Umbilical cord (tissue), 2 donors: ENCODE measurements around the gene KRTAP4-9. TPM values are rescaled to one million over a fixed set of nuclear protein-coding genes. Genes with fewer than 3 reads are reported as not detected.
"Not testable (repeated sequence)": the region's sequence is repeated elsewhere in the genome, so short reads cannot be mapped to it uniquely, and the experiment has no call there.

Experiments
- DNase-seq: peaks from one replicate; pipeline ENCODE4 v3.0.0-alpha.2; 2015; ENCODE audit warnings: low spot score
- total RNA-seq: library from RNA; depleted of rRNA; stranded (reverse); fragments of >200 nt; gene quantifications from one replicate; pipeline ENCODE4 v1.2.3, GENCODE V29; 2014; ENCODE audit warnings: low replicate concordance; ENCODE audit not compliant: insufficient read depth

KRTAP4-9 gene
- total RNA-seq, 1 donor from 2014 or later = not detected

DNA sequence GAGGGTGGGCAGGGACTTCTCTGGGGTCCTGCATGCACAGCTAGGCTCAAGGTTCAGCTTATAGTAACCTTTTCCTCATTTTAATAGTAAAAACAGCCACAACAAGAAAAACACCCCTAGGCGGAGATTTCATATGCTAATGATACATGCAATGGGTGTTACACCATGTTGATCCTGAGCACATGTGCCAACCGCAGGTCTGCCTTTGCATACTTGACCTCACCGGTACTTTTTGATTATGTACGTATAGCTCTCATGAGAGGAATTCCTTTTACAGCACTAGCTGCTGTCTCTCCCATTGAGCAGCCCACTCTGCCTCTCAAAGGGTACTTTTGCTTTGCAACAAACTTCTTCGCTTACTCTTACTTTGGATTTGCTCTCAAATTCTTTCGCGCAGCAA is 9.1 kb upstream of the KRTAP4-9 start:
- DNase-seq = no peak

- no peak for DNase-seq
Observed at GRCh38 chr17:41098042-41098441, 7.1 kb upstream of the KRTAP4-9 start, which contains the start of gene KRTAP4-8. Gene KRTAP4-8 (minus strand): TSS chr17:41098142. CDS start chr17:41098084, 58 bp downstream.

GRCh38 chr17:41098481-41098880 is 6.7 kb upstream of the KRTAP4-9 start:
- no peak for DNase-seq

DNA sequence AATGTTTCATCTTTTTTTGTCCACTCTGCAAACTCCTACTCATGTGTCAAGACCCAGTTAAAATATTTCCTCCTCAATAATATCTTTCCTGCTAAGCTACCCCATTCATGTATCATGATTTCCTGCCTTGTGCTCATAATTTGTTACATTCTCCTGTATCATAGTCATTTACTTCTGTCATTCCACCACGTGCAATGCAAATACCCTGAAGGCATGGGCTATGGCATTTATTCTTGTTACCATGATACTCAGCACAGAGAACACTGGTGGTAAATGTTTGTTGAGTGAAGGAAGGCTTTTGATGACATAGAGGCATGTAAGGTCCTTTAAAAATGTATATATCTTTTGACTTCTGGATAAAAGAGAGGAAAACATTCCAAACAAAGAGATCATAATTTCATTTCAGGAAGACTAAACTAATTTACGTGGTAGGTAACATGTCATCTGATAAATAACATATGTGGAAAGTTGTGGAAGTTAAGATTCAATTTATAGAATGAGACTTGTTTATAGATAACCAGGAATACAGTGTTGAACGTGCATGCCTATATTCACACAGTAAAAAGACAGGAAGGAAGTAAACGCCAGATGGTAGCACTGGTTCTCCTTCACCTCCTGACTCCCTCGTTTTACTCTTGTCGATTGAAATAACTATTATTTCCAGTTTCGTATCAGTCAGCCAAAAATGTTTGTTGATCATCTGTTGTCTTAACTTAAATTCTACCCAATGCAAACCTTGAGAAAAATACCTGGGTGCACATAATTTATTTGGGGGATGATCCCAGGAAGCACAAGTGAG is 5.3 kb upstream of the KRTAP4-9 start:
- DNase-seq = peak; percentile 22

- no peak for DNase-seq
Observed at GRCh38 chr17:41101586-41102259, 3.5 kb upstream of the KRTAP4-9 start, which contains the start of gene KRTAP4-16. Gene KRTAP4-16 (minus strand): TSS chr17:41102209. CDS start chr17:41102209, 0 bp downstream.

GRCh38 chr17:41103896-41104295 is 1.3 kb upstream of the KRTAP4-9 start:
- DNase-seq = no peak

GRCh38 chr17:41104386-41105038 is 677 bp upstream of the KRTAP4-9 start:
- DNase-seq = not testable (repeated sequence)

- DNase-seq = no peak
Observed at GRCh38 chr17:41107941-41108450, 2.8 kb downstream of the KRTAP4-9 start.

- not testable (repeated sequence) for DNase-seq
Observed at GRCh38 chr17:41108728-41109386, 3.7 kb downstream of the KRTAP4-9 start.

GRCh38 chr17:41111151-41111885 is 6.1 kb downstream of the KRTAP4-9 start:
- no peak for DNase-seq

DNA sequence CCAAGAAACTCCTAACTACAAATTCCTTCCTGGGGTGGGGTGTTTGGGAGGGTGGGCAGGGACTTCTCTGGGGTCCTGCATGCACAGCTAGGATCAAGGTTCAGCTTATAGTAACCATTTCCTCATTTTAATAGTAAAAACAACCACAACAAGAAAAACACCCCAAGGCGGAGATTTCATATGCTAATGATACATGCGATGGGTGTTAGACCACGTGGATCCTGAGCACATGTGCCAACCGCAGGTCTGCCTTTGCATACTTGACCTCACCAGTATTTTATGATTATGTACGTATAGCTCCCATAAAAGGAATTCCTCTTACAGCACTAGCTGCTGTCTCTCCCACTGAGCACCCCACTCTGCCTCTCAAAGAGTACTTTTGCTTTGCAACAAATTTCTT is 11.1 kb downstream of the KRTAP4-9 start:
- DNase-seq = no peak

DNA sequence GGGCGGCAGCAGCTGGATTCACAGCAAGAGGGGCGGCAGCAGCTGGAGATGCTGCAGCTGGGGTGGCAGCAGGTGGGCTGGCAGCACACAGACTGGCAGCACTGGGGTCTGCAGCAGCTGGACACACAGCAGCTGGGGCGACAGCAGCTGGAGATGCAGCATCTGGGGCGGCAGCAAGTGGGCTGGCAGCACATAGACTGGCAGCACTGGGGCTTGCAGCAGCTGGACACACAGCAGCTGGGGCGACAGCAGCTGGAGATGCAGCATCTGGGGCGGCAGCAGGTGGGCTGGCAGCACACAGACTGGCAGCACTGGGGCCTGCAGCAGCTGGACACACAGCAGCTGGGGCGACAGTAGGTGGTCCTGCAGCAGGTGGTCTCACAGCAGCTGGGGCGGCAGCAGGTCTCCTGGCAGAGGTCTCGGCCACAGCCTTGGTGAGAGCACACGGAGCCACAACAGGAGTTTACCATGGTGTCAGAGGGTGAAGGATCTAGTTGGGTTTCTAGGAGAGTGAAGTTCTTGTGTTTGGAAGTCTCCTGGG is 12.7 kb downstream of the KRTAP4-9 start, which contains the start of gene KRTAP4-11:
Gene KRTAP4-11, minus strand, starts transcription at position 528 of the 541 bp plus-strand sequence. Its CDS starts 58 bp downstream, at position 470.
- not testable (repeated sequence) for DNase-seq

- no peak for DNase-seq
Observed at GRCh38 chr17:41118721-41119120, 13.5 kb downstream of the KRTAP4-9 start.

GRCh38 chr17:41119696-41120690 is 14.8 kb downstream of the KRTAP4-9 start:
- peak; percentile 5 for DNase-seq

- DNase-seq = no peak
Observed at GRCh38 chr17:41121742-41122141, 16.6 kb downstream of the KRTAP4-9 start.

DNA sequence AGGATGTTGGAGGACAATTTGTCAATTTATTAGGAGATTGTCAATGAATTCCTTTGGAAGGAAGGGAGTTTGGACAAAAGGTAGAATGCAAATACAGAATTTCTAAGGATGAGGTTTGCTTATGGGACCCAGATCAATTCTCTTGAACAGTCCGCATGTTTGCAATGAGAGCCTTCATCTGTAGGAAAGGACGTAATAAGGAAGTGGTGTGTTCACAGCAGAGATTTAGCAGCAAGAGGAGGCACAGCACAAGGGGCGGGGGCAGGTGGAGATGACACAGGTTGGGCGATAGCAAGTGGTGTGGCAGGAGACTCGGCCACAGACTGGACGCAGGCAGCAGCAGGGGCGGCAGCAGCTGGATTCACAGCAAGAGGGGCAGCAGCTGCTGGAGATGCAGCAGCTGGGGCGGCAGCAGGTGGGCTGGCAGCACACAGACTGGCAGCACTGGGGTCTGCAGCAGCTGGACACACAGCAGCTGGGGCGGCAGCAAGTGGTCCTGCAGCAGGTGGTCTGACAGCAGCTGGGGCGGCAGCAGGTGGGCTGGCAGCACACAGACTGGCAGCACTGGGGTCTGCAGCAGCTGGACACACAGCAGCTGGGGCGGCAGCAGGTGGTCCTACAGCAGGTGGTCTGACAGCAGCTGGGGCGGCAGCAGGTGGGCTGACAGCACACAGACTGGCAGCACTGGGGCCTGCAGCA is 18.3 kb downstream of the KRTAP4-9 start:
- DNase-seq = not testable (repeated sequence)

- not testable (repeated sequence) for DNase-seq
Observed at GRCh38 chr17:41123991-41124371, 18.8 kb downstream of the KRTAP4-9 start, which contains the start of gene KRTAP4-12. Gene KRTAP4-12 (minus strand): TSS chr17:41124182. CDS start chr17:41124122, 60 bp downstream.

DNA sequence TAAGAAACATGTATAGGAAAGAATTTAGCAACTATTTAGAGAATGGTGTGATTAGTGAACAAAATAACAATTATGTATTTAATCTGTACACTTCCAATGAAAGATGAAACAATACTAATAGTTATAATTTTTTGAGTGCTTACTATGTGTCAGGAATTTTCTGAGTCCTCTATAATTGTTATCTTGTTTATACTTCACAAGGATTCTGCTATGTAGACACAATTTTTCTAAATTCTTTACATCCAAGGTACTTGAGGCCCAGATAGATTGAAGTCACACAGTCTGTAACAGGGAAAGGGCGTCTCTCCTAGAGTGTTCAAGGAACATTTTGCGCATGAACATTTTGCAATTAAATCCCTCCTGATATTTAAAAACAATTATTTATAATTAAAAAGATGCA is 19.9 kb downstream of the KRTAP4-9 start:
- DNase-seq = no peak
